HG02943 (cell line): ENCODE data around the gene KDM2A.

Experiments
- ATAC-seq: cut with Tn5 transposase; IDR thresholded peaks from one replicate; pipeline ENCODE4 v1.9.1; 2021; ENCODE audit warnings: mild to moderate bottlenecking, low read depth, moderate library complexity; ENCODE audit not compliant: unreplicated experiment

Gene KDM2A

DNA sequence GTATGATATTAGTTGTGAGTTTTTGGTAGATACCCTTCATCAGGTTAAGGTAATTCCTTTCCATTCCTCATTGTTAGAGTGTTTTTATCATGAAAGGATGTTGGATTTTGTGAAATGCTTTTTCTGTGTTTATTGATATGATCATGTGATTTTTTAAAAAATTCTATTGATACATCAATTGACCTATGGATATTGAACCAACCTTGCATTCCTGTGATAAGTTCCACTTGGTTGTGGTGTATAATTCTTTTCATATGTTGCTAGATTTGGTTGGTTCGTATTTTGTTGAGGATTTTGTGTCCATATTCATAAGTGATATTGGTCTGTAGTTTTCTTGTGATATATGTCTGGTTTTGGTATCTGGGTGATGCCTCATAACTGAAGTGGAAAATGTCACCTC lies 176.8 kb downstream of the KDM2A start:
- ATAC-seq, result no peak

DNA sequence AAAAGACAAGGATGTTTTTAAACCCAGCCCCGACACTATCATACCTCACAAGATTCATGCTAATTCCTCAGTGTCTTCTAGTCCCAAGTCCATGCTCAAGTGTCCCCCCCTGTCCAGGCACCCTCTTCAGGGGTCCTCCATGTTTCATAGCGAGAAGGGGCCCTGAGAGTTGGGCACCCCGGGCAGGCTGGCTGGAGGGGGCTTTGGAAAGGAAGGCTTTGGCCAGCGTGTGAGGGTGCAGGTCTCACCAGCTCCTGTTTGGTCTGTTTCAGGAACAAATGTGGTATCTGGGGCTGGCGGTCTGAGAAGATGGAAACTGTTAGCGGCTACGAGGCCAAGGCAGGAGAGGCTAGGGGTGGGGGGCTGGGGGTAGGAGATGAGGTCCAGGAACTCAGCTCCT lies 179.7 kb downstream of the KDM2A start:
- no peak for ATAC-seq

DNA sequence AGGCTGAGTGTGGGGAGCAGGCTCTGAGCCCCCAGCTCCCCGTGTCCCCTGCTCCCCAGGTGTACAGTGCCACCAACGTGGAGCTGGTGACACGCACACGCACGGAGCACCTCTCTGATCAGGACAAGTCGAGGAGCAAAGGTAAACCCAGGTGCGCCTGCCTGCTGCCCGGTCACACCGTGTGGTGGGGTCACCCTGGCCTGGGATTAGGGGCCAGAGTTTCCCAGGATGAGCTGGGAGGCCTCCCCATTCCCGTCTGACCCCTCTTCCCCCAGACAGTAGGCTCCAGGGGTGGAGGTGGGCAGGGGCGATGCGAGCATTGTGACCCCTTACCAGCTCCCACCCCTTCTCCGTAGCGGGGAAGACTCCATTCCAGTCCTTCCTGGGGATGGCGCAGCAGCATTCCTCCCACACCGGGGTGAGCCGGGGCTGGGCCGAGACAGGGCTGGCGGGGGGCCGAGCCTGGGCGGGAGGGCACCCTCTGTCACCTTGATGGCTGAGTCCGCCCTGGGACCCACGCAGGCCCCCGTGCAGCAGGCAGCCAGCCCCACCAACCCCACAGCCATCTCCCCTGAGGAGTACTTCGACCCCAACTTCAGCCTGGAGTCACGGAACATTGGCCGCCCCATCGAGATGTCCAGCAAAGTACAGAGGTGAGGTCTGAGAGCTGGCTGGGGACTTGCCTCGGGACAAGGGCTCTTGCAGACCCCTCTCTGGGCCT lies 180.6 kb downstream of the KDM2A start:
- no peak for ATAC-seq

DNA sequence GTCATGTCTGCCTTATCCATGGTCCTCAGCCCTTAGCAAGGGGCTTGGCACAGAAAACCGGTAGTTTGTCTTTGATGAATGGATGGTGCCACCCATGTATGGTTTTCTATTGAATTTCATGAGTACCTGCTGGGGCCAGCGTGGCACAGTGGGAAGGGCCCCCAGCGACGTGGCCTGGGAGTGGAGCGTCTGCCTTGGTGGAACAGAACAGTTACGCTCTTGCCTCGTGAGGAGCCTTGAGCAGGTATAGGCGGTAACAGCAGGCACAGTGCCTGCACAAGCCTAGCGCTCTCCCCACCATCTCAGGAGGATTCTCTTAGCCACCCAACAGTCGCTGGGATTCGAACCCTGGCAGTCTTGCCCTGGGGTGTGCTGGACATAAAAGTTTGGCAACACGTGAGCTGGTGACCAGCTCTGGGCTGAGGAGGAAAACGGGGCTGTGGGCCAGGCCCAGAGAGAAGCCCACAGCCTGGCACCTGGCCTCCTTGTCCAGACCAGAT lies 181.2 kb downstream of the KDM2A start:
- ATAC-seq, result no peak

DNA sequence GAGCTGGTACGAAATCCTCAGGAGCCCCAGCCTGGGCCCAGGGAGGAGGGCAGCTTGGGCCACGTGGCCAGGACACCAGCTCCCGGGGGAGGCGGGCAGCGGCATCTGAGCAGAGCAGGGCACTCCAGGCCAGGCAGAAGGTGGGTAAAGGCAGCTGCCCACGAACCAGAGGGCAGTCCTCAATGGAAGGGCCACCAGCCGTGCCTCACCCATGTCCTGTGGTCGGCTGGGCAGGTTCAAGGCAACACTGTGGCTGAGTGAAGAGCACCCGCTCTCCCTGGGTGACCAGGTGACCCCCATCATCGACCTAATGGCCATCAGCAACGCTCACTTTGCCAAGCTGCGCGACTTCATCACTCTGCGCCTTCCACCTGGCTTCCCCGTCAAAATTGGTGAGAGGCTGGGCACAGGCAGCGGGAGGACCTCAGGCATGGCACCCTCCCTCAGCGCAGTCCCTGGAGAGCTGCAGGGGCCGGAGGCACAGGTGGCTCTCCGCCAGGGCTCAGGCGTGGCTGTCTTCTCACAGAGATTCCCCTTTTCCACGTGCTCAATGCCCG lies 181.8 kb downstream of the KDM2A start:
- no peak for ATAC-seq

DNA sequence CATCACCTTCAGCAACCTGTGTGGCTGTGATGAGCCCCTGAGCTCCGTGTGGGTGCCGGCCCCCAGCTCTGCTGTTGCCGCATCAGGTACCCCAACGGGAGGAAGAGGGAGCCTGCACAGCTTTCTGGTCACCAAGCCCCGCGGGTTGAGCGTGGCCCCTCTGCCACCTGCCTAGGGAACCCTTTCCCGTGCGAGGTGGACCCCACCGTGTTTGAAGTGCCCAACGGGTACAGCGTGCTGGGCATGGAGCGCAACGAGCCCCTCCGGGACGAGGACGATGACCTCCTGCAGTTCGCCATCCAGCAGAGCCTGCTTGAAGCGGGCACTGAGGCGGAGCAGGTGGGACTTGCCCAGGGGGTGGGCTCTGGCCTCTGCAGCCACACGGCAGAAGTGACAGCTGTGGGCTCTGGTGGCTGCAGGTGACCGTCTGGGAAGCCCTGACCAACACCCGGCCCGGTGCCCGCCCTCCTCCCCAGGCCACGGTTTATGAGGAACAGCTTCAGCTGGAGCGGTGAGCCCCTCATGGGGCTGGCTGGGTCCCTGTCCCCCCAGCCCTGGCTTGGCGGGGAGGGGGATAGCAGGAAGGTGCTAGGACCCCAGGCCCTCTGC lies 182.4 kb downstream of the KDM2A start:
- no peak for ATAC-seq

DNA sequence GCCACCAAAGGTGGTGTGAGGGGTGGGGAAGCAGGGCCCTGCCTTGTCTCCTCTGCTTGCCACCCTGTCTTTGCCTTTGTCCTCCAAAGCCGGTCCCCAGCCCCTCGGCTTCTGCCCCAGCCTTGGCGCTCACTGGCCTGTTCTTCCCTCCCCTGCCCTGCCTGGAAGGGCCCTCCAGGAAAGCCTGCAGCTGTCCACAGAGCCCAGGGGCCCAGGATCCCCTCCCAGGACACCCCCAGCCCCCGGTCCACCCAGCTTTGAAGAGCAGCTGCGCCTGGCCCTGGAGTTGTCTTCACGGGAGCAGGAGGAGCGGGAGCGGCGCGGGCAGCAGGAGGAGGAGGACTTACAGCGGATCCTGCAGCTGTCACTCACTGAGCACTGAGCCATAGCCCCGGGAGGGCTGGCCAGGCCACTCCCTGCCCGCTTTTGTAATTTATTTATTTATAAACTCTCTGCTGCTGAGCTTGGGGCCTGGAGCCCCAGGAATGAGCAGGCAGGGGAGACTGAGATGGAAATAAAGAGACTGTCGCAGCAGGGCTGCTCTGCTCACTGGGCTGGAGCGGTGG lies 183.0 kb downstream of the KDM2A start:
- ATAC-seq, result no peak

DNA sequence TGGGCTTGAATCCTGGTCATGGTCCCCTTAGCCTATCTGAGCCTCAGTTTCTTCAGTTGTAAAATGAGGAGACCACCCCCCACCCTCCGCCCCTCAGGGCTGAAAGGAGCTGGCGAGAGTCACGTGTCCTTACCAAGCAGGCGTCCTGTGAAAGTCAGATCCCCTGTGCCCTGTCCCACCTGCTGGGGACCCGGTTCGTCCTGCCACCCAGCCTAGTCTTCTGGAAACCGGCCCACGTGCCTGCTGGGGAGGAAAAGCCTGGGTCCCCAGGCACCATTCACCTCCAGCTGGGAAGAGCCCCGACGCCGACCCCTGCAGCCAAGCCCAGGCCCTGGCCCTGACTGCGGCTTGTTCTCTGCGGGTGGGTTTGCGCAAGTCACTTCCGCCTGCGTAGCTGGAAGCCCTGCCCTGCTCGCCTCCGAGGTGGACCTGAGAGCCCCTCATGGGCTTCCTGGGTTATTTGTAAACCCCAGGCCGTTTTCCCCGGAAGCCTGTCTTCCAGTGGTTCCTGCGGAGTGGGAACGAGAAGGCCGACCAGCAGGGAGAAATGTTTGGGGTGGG lies 183.6 kb downstream of the KDM2A start:
- ATAC-seq, result no peak

DNA sequence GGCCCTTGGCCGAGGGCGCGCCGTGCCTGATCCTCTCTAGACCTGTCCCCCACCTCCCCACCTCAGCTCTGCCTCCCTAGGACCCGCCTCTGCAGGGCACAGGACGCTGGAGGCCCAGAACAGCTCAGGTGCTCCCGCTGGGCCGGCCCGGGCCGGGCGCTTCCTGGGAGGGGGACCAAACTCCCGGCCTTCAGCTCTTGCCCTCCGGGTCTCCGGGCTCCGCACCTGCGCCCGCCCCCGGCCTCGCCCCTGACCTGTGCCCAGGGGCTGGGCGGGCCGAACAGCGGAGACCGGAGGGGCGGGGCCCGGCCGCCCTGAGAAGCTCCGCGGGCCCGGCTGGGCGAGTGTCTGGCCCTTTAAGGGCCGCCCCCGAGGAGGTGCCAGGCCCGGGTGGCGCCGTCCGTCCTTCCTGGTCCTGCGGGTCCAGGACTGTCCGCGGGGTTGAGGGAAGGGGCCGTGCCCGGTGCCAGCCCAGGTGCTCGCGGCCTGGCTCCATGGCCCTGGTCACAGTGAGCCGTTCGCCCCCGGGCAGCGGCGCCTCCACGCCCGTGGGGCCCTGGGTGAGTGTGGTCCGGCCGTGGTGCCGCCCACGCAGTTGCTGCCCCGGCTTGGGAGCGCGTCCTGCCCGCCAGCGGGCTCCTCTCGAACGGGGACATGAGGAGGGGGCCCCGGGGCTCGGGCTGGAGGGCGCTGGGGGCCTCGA lies 184.2 kb downstream of the KDM2A start, which contains the start of gene SSH3:
TSS of gene SSH3 (plus strand) at position 399 of the 703 bp plus-strand sequence. CDS start at position 495, 96 bp downstream.
- no peak for ATAC-seq

DNA sequence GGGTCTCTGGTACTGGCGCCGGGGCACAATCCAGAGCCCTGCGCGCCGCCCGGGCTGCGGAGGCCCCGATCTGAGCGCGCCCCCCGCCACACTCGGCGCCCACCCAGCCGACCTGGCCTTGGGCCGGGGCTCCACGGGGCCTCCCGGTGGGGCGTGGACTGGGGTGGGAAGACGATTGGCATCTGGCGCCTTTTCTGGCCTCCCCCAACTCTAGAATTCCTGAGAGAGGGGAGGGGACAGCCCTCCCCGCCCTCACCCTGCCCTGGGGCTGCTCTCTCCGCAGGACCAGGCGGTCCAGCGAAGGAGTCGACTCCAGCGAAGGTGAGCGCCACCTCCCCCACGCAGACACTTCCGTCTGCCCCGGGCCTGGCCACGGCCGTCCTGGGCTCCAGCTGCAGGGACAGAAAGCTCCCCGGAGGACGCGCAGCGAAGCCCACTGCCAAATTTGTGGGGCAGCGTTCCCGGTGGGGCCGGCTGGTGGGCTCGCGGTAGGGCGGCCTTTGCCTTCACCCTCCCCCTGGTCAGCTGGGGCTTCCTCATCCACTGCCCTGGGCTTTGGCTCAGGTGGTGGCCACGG lies 184.9 kb downstream of the KDM2A start:
- ATAC-seq, result no peak

DNA sequence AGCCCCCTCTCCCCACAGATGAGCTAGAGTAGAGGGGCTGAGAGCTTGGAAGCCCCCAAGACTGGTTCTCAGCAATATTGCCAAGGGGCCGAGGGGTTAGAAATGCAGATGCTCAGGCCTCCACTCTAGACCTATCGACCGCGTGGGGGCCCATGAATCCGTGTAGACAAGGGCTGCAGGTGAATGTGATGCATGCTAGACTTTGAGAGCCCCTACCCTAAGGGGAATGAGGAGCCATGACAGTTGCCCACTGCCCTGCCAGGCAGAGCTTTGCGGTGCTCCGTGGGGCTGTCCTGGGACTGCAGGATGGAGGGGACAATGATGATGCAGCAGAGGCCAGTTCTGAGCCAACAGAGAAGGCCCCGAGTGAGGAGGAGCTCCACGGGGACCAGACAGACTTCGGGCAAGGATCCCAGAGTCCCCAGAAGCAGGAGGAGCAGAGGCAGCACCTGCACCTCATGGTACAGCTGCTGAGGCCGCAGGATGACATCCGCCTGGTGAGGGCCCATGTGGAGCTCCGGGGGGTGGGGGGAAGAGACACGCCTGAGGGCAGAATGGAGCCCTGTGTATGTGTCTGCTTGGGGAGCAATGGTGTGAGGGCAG lies 185.5 kb downstream of the KDM2A start:
- no peak for ATAC-seq

DNA sequence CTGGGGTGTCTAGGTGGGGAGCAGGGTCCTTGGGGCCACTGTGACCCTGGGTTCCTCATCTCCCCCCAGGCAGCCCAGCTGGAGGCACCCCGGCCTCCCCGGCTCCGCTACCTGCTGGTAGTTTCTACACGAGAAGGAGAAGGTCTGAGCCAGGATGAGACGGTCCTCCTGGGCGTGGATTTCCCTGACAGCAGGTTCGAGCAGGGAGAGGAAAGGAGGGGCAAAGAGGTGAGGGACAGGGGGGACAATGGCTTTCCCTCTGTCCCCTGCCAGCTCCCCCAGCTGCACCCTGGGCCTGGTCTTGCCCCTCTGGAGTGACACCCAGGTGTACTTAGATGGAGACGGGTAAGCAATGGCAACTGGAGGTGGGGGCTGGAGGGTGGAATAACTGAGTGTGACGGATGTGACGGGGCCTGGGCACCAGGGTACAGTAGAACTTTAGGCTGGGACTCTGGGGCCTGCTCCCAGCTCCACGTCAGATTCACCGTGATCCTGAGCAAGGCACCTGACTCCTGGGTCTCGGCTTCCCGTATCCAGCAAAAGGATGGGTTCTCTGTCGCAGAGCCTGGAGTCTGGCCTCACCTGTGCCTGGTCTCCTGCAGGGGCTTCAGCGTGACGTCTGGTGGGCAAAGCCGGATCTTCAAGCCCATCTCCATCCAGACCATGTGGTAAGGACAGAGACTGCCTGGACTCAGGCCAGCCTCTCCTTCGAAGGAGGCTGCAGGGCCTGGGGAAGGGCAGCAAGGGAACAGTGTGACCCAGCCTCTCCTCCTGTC lies 187.9 kb downstream of the KDM2A start:
- no peak for ATAC-seq

DNA sequence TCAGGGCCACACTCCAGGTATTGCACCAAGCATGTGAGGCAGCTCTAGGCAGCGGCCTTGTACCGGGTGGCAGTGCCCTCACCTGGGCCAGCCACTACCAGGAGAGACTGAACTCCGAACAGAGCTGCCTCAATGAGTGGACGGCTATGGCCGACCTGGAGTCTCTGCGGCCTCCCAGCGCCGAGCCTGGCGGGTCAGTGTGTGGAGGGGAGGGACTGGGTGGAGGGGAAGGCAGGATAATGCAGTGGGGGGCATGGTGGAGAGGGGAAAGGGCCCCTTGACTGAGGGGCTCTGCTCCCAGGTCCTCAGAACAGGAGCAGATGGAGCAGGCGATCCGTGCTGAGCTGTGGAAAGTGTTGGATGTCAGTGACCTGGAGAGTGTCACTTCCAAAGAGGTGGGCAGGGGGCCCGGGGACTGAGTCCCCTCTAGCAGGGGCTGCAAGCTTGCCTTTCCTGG lies 188.5 kb downstream of the KDM2A start:
- no peak for ATAC-seq
